GM23338 (cell line): ENCODE results near the gene NHSL1. TPM values are rescaled to one million over a fixed set of nuclear protein-coding genes. Genes with fewer than 3 reads are reported as not detected.

ENCODE experiments used
- ATAC-seq: fragments of 200-7000 bp; cut with Tn5 transposase; 3 replicates; pipeline ENCODE4 v1.9.1; 2020
- DNase-seq: peaks from one replicate; pipeline ENCODE4 v3.0.0-alpha.2; 2015; ENCODE audit warnings: low spot score
- H2AFZ ChIP-seq: fragments of 200-600 bp; sonication (generic); 2 replicates; pipeline ENCODE4 v1.8.0; 2016; ENCODE audit warnings: antibody characterized with exemption, mild to moderate bottlenecking, moderate library complexity
- H3F3A ChIP-seq: fragments of 200-600 bp; sonication (generic); replicated peaks from 2 replicates; pipeline ENCODE4 v1.8.0; 2017; ENCODE audit warnings: antibody characterized with exemption, mixed run types, low read depth
- H3K27ac ChIP-seq: fragments of 200-600 bp; sonication (generic); 2 replicates; pipeline ENCODE4 v1.6.1; 2016; ENCODE audit warnings: low read depth
- H3K27me3 ChIP-seq: fragments of 200-600 bp; sonication (generic); 2 replicates; pipeline ENCODE4 v1.8.0; 2016; ENCODE audit warnings: mild to moderate bottlenecking, mixed run types, moderate library complexity; ENCODE audit not compliant: insufficient read depth
- H3K36me3 ChIP-seq: fragments of 200-600 bp; sonication (generic); 2 replicates; pipeline ENCODE4 v1.8.0; 2016; ENCODE audit warnings: mild to moderate bottlenecking; ENCODE audit not compliant: insufficient read depth
- H3K4me1 ChIP-seq: fragments of 200-600 bp; sonication (generic); 2 replicates; pipeline ENCODE4 v1.8.0; 2016; ENCODE audit warnings: mild to moderate bottlenecking, moderate library complexity; ENCODE audit not compliant: insufficient read depth
- H3K4me2 ChIP-seq: fragments of 200-600 bp; sonication (generic); 2 replicates; pipeline ENCODE4 v1.7.1; 2017; ENCODE audit warnings: mixed run types
- H3K4me3 ChIP-seq: fragments of 200-600 bp; sonication (generic); 2 replicates; pipeline ENCODE4 v1.6.1; 2016; ENCODE audit warnings: mixed run types
- H3K79me2 ChIP-seq: fragments of 200-600 bp; sonication (generic); replicated peaks from 2 replicates; pipeline ENCODE4 v1.8.0; 2017; ENCODE audit warnings: mild to moderate bottlenecking; ENCODE audit not compliant: insufficient read depth
- H3K9me2 ChIP-seq: fragments of 200-600 bp; sonication (generic); 2 replicates; pipeline ENCODE4 v1.8.0; 2017; ENCODE audit not compliant: insufficient read depth
- H4K20me1 ChIP-seq: fragments of 200-600 bp; sonication (generic); replicated peaks from 2 replicates; pipeline ENCODE4 v1.8.0; 2017; ENCODE audit warnings: mild to moderate bottlenecking; ENCODE audit not compliant: insufficient read depth
- H3K27ac Mint-ChIP-seq: 2 replicates; pipeline ENCODE4 v1.8.0; 2020; ENCODE audit warnings: inconsistent platforms, mild to moderate bottlenecking, moderate library complexity, mixed read lengths
- H3K27me3 Mint-ChIP-seq: 3 replicates; pipeline ENCODE4 v1.8.0; 2022; ENCODE audit warnings: low read depth, mild to moderate bottlenecking, moderate library complexity, mixed read lengths, inconsistent platforms; ENCODE audit not compliant: insufficient read depth, poor library complexity
- H3K36me3 Mint-ChIP-seq: 3 replicates; pipeline ENCODE4 v1.8.0; 2021; ENCODE audit warnings: low read depth, mild to moderate bottlenecking, inconsistent platforms, moderate library complexity, mixed read lengths
- H3K4me1 Mint-ChIP-seq: 3 replicates; pipeline ENCODE4 v1.8.0; 2020; ENCODE audit warnings: mild to moderate bottlenecking, inconsistent platforms, mixed read lengths
- H3K4me3 Mint-ChIP-seq: 3 replicates; pipeline ENCODE4 v1.8.0; 2021; ENCODE audit warnings: moderate library complexity, mild to moderate bottlenecking, inconsistent platforms, mixed read lengths
- H3K9me3 Mint-ChIP-seq: 3 replicates; pipeline ENCODE4 v1.8.0; 2020; ENCODE audit warnings: moderate library complexity, mild to moderate bottlenecking, inconsistent platforms, mixed read lengths
- CREB1 ChIP-seq: fragments of 250-450 bp; sonication (Bioruptor Pico); IDR thresholded peaks from 2 replicates; pipeline ENCODE4 v1.5.0; 2020; ENCODE audit warnings: low read depth, mild to moderate bottlenecking, moderate library complexity
- CTCF ChIP-seq, 2 experiments: fragments of 200-600 bp in 1 of 2; sonication (generic) in 1 of 2; conservative IDR thresholded peaks; 2 replicates each; pipeline versions ENCODE4 v1.5.1 to v1.6.1; 2016 to 2017; ENCODE audit warnings: antibody characterized with exemption in 2 of 2, low read depth in 2 of 2, mild to moderate bottlenecking in 2 of 2, moderate library complexity in 1 of 2
- ETS1 ChIP-seq: IDR thresholded peaks from 2 replicates; pipeline ENCODE4 v1.6.1; 2016; ENCODE audit warnings: antibody characterized with exemption
- EZH2phosphoT487 ChIP-seq: fragments of 200-600 bp; sonication (generic); IDR thresholded peaks from one replicate; pipeline ENCODE4 v1.8.1; 2018; ENCODE audit warnings: antibody characterized with exemption; ENCODE audit not compliant: unreplicated experiment
- JUNB ChIP-seq: IDR thresholded peaks from one replicate; pipeline ENCODE4 v1.6.1; 2016; ENCODE audit warnings: antibody characterized with exemption; ENCODE audit not compliant: unreplicated experiment
- NANOG ChIP-seq: IDR thresholded peaks from 2 replicates; pipeline ENCODE4 v1.6.1; 2016; ENCODE audit warnings: antibody characterized with exemption, borderline replicate concordance
- POLR2AphosphoS5 ChIP-seq: IDR thresholded peaks from 2 replicates; pipeline ENCODE4 v1.6.1; 2016; ENCODE audit warnings: antibody characterized with exemption, low read depth
- STAT1 ChIP-seq: IDR thresholded peaks from one replicate; pipeline ENCODE4 v1.6.1; 2016; ENCODE audit warnings: antibody characterized with exemption; ENCODE audit not compliant: unreplicated experiment
- ZNF114 ChIP-seq: fragments of 250-450 bp; sonication (Bioruptor Pico); IDR thresholded peaks from 2 replicates; pipeline ENCODE4 v1.5.0; 2020; ENCODE audit warnings: mild to moderate bottlenecking, moderate library complexity
- ZNF331 ChIP-seq: fragments of 250-450 bp; sonication (Bioruptor Pico); IDR thresholded peaks from 2 replicates; pipeline ENCODE4 v1.5.0; 2020; ENCODE audit warnings: low read depth, mild to moderate bottlenecking, moderate library complexity
- ZNF462 ChIP-seq: fragments of 250-450 bp; sonication (Bioruptor Pico); IDR thresholded peaks from 2 replicates; pipeline ENCODE4 v1.5.0; 2020; ENCODE audit warnings: mild to moderate bottlenecking, moderate library complexity
- polyA plus RNA-seq: library from polyadenylated mRNA; unstranded; fragments of >200 nt; fragmentation: Nextera tagmentation; extraction: Ambion mirVana; gene quantifications from 2 replicates; pipeline ENCODE4 v1.2.1, GENCODE V29; 2016
- total RNA-seq: library from RNA; depleted of rRNA; stranded (reverse); fragments of >200 nt; shearing (Covaris generic); gene quantifications from 2 replicates; pipeline ENCODE4 v1.2.3, GENCODE V29; 2014

The NHSL1 gene
- total and polyA plus RNA-seq, 2 experiments from 2014 or later, result 11.2 to 24.5 TPM

- Histone ChIP-seq H3K4me3 (no peak overlapping the region), H3F3A (peaks cover 6% of the 10 kb centered on the region; the same call in 1 of the 2 replicates), H3K36me3 (no peaks in the 10 kb centered on the region), H3K27ac (no peak overlapping the region), H3K4me2 (no peak overlapping the region), H3K79me2 (peaks cover 11% of the 10 kb centered on the region), H2AFZ (no peak overlapping the region), H3K9me2 (peaks cover 6% of the 10 kb centered on the region; the same call in 1 of the 2 replicates), H3K4me1 (peaks cover 48% of the 10 kb centered on the region), H3K27me3 (no peaks in the 10 kb centered on the region), H4K20me1 (no peaks in the 10 kb centered on the region)
- H3K27ac Mint-ChIP-seq, result no peak overlapping the region
- H3K36me3 Mint-ChIP-seq, result peaks cover 2% of the 10 kb centered on the region; the same call in 1 of the 3 replicates
- no peak overlapping the region for H3K4me3 Mint-ChIP-seq
- ATAC-seq (no peak), DNase-seq (no peak)
- H3K9me3 Mint-ChIP-seq, result no peaks in the 10 kb centered on the region
- peaks cover 51% of the 10 kb centered on the region for H3K4me1 Mint-ChIP-seq
- TF ChIP-seq ETS1 (no peak), POLR2AphosphoS5 (no peak), EZH2phosphoT487 (no peak), ZNF114 (CRISPR knock-in tag) (no peak)
- H3K27me3 Mint-ChIP-seq, result peaks cover 5% of the 10 kb centered on the region
These were observed 16.5 kb downstream of the NHSL1 start for GRCh38 chr6:138482816-138483215.

- Mint-ChIP-seq H3K36me3 (peaks cover 2% of the 10 kb centered on the region; the same call in 1 of the 3 replicates), H3K9me3 (no peaks in the 10 kb centered on the region), H3K4me1 (peaks cover 34% of the 10 kb centered on the region), H3K4me3 (no peak overlapping the region), H3K27ac (no peak overlapping the region), H3K27me3 (peaks cover 2% of the 10 kb centered on the region)
- Histone ChIP-seq H3F3A (no peaks in the 10 kb centered on the region), H3K9me2 (no peaks in the 10 kb centered on the region), H3K4me3 (no peak overlapping the region), H4K20me1 (no peaks in the 10 kb centered on the region), H3K79me2 (peaks cover 11% of the 10 kb centered on the region), H3K27ac (no peak overlapping the region), H3K4me2 (no peak overlapping the region), H3K36me3 (no peaks in the 10 kb centered on the region), H2AFZ (no peak overlapping the region), H3K27me3 (no peaks in the 10 kb centered on the region), H3K4me1 (peaks cover 27% of the 10 kb centered on the region)
- DNase-seq (no peak), ATAC-seq (no peak)
- TF ChIP-seq NANOG (no peak), ETS1 (no peak), EZH2phosphoT487 (no peak), POLR2AphosphoS5 (no peak), ZNF114 (CRISPR knock-in tag) (no peak), ZNF462 (CRISPR knock-in tag) (no peak), CREB1 (CRISPR knock-in tag) (no peak), CTCF (conservative IDR thresholded peaks at IDR 0.05; ENCODE audit: low read depth in 2 of 2) (no peak), ZNF331 (CRISPR knock-in tag) (no peak), JUNB (no peak), STAT1 (no peak)
These were observed 18.9 kb downstream of the NHSL1 start for GRCh38 chr6:138480279-138480949.
